ENCODE results near the gene PCGF3. TPM values are rescaled to one million over a fixed set of nuclear protein-coding genes. Genes with fewer than 3 reads are reported as not detected.

Gene PCGF3
- total and polyA plus RNA-seq, 9 donors, result 38.9 to 79.4 (median 56.1) TPM

GRCh38 chr4:815464-816146, 110.0 kb downstream of the PCGF3 start:
- DNase-seq, result no peak
- H3K4me1 ChIP-seq (ENCODE audit: control insufficient read depth, insufficient read depth, low read length), result no peaks in the 10 kb centered on the region
- no peak overlapping the region for H3K27ac ChIP-seq (ENCODE audit: low read length)
- no peaks in the 10 kb centered on the region for H3K36me3 ChIP-seq (ENCODE audit: control insufficient read depth, insufficient read depth, low read length)
- H3K9me3 ChIP-seq (replicated peaks; ENCODE audit: control insufficient read depth, low read depth, low read length), result no peaks in the 10 kb centered on the region
- no peak overlapping the region for H3K4me3 ChIP-seq (ENCODE audit: low read length)
- peaks cover 55% of the 10 kb centered on the region for H3K27me3 ChIP-seq (ENCODE audit: control insufficient read depth, insufficient read depth, low read length)
- WGBS (ENCODE audit: insufficient coverage), result 14% methylated on average over 6 of the region's 11 CpGs

DNA sequence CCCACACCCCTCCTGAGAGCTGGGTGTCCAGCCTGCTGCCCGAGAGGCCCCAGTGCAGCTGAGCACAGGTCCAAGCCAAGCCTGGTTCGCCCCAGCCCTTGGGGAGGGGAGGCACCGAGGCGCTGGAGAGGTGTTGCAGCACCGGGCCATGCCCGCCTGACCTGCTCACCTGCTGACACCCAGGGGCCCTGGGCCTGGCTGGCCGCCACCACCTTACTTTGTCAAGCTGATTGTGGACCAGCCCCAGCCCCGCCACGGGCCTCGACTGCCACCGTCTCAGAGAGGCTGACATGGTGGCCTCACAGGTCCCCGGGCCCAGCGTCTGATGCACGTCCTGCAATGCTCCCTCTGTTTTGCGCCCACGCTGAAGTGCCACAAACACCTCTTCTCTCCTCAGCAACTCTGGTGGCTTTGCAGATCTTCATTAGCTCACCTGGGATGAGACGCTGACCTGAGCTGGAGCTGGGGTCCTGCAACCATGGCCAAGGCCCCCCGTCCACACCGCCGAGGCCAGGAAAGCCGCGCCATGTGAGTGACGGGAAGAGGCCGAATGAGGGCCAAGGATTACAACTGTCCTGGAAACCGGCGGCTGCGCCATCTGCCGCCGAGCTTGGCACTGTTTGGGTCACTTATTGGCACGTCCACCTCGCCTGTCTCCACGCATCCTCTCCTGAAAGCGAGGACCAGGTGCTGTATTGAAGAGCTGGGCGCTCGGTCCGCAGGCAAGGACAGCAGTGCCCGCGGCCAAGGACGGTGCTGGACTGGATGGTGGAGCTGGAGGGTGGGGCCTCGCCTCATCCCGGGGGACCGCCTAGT, 112.7 kb downstream of the PCGF3 start:
- Histone ChIP-seq H3K27me3 (ENCODE audit: control insufficient read depth, insufficient read depth, low read length) (peaks cover 69% of the 10 kb centered on the region), H3K4me1 (ENCODE audit: control insufficient read depth, insufficient read depth, low read length) (no peaks in the 10 kb centered on the region), H3K27ac (ENCODE audit: low read length) (no peak overlapping the region), H3K36me3 (ENCODE audit: control insufficient read depth, insufficient read depth, low read length) (no peaks in the 10 kb centered on the region), H3K4me3 (ENCODE audit: low read length) (no peak overlapping the region), H3K9me3 (replicated peaks; ENCODE audit: control insufficient read depth, low read depth, low read length) (no peaks in the 10 kb centered on the region)
- WGBS (ENCODE audit: insufficient coverage), result 82% methylated on average over 42 of the region's 42 CpGs
- DNase-seq, result no peak

DNA sequence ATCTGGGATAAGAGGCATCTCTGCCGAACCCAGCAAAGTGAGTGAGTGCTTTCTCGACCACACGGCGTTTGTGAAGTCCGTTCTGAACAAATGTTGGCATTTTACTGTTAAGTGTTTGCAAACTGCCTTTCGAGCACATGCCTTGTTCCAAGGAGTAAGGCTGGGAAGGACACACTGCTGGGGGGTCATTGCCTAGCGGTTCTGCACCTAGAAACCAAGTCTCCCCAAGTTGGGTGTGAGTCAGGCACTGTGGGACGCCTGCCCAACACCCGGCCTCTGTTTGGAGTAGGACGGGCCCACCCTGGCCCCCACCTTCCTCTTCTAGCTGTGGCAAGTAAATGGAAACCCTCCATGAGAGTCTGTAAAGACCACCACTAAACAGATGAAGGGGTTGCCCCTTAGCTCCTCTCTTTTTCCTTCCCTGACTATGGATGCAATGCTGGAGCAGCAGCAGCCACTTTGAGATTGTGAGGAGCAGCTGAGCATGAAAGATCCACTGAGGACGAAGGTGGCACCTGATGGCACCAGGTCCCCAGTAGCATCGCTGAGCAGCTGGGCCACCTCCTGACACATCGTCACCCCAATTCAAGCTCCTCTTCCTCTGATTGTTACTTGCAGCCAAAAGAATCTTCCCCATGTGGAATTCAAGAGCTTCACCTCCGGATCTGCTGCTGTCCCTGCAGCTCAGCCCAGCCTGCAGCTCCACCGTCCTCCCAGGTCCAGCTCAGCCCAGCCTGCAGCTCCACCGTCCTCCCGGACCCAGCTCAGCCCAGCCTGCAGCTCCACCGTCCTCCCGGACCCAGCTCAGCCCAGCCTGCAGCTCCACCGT, 114.0 kb downstream of the PCGF3 start:
- WGBS (ENCODE audit: insufficient coverage), result 77% methylated on average over 16 of the region's 20 CpGs
- Histone ChIP-seq H3K4me1 (ENCODE audit: control insufficient read depth, insufficient read depth, low read length) (no peaks in the 10 kb centered on the region), H3K4me3 (ENCODE audit: low read length) (no peak overlapping the region), H3K27me3 (ENCODE audit: control insufficient read depth, insufficient read depth, low read length) (peaks cover 70% of the 10 kb centered on the region), H3K27ac (ENCODE audit: low read length) (no peak overlapping the region), H3K36me3 (ENCODE audit: control insufficient read depth, insufficient read depth, low read length) (no peaks in the 10 kb centered on the region), H3K9me3 (replicated peaks; ENCODE audit: control insufficient read depth, low read depth, low read length) (no peaks in the 10 kb centered on the region)
- no peak for DNase-seq

Other genes starting within 250 kb of the PCGF3 start
- 25.8 TPM for gene ZNF721, start 206.7 kb upstream of the PCGF3 start, total RNA-seq
- 10 to 100 TPM; 12.8 to 26.2 (median 19.0) TPM for gene ZNF721, start 206.7 kb upstream of the PCGF3 start, polyA plus RNA-seq (ENCODE audit: insufficient read depth in 1 of 8, insufficient read length in 8 of 8, low replicate concordance in 1 of 8)
- gene PIGG, start 206.6 kb upstream of the PCGF3 start, total RNA-seq, result 22.7 TPM
- gene PIGG, start 206.6 kb upstream of the PCGF3 start, polyA plus RNA-seq (ENCODE audit: insufficient read depth in 1 of 8, insufficient read length in 8 of 8, low replicate concordance in 1 of 8), result 10 to 100 TPM; 23.1 to 51.0 (median 34.3) TPM
- gene TMEM271, start 129.5 kb upstream of the PCGF3 start, total RNA-seq, result 0.04 TPM
- under 1 TPM in 2 of 8 donors, not detected in 6; 0.08 to 0.32 TPM for gene TMEM271, start 129.5 kb upstream of the PCGF3 start, polyA plus RNA-seq (ENCODE audit: insufficient read depth in 1 of 8, insufficient read length in 8 of 8, low replicate concordance in 1 of 8)
- gene PDE6B, start 80.3 kb upstream of the PCGF3 start, total RNA-seq, result 12.0 TPM
- 10 to 100 TPM; 10.4 to 20.2 (median 15.0) TPM for gene PDE6B, start 80.3 kb upstream of the PCGF3 start, polyA plus RNA-seq (ENCODE audit: insufficient read depth in 1 of 8, insufficient read length in 8 of 8, low replicate concordance in 1 of 8)
- 722 TPM for gene ATP5ME, start 31.6 kb upstream of the PCGF3 start, total RNA-seq
- gene ATP5ME, start 31.6 kb upstream of the PCGF3 start, polyA plus RNA-seq (ENCODE audit: insufficient read depth in 1 of 8, insufficient read length in 8 of 8, low replicate concordance in 1 of 8), result 100 to 1,000 TPM; 241 to 419 (median 322) TPM
- gene MYL5, start 31.3 kb upstream of the PCGF3 start, total RNA-seq, result 1,456 TPM
- 1,000 to 10,000 TPM in 1 of 8 donors, 100 to 1,000 TPM in 7; 500 to 1,152 (median 687) TPM for gene MYL5, start 31.3 kb upstream of the PCGF3 start, polyA plus RNA-seq (ENCODE audit: insufficient read depth in 1 of 8, insufficient read length in 8 of 8, low replicate concordance in 1 of 8)
- 2.9 TPM for gene SLC49A3, start 16.7 kb upstream of the PCGF3 start, total RNA-seq
- gene SLC49A3, start 16.7 kb upstream of the PCGF3 start, polyA plus RNA-seq (ENCODE audit: insufficient read depth in 1 of 8, insufficient read length in 8 of 8, low replicate concordance in 1 of 8), result 10 to 100 TPM in 7 of 8 donors, 1 to 10 TPM in 1; 9.7 to 26.4 (median 17.8) TPM
- 0.13 TPM for gene CPLX1, start 120.3 kb downstream of the PCGF3 start, total RNA-seq
- under 1 TPM; 0.09 to 0.91 (median 0.33) TPM for gene CPLX1, start 120.3 kb downstream of the PCGF3 start, polyA plus RNA-seq (ENCODE audit: insufficient read depth in 1 of 8, insufficient read length in 8 of 8, low replicate concordance in 1 of 8)
- 30.4 TPM for gene GAK, start 226.5 kb downstream of the PCGF3 start, total RNA-seq
- 10 to 100 TPM; 26.4 to 44.0 (median 35.2) TPM for gene GAK, start 226.5 kb downstream of the PCGF3 start, polyA plus RNA-seq (ENCODE audit: insufficient read depth in 1 of 8, insufficient read length in 8 of 8, low replicate concordance in 1 of 8)
- 9.8 TPM for gene TMEM175, start 226.6 kb downstream of the PCGF3 start, total RNA-seq
- 10 to 100 TPM; 15.9 to 22.2 (median 18.8) TPM for gene TMEM175, start 226.6 kb downstream of the PCGF3 start, polyA plus RNA-seq (ENCODE audit: insufficient read depth in 1 of 8, insufficient read length in 8 of 8, low replicate concordance in 1 of 8)

Measured in muscle of leg (tissue), 11 donors.